ENCODE data around the gene IRF3.

DNA sequence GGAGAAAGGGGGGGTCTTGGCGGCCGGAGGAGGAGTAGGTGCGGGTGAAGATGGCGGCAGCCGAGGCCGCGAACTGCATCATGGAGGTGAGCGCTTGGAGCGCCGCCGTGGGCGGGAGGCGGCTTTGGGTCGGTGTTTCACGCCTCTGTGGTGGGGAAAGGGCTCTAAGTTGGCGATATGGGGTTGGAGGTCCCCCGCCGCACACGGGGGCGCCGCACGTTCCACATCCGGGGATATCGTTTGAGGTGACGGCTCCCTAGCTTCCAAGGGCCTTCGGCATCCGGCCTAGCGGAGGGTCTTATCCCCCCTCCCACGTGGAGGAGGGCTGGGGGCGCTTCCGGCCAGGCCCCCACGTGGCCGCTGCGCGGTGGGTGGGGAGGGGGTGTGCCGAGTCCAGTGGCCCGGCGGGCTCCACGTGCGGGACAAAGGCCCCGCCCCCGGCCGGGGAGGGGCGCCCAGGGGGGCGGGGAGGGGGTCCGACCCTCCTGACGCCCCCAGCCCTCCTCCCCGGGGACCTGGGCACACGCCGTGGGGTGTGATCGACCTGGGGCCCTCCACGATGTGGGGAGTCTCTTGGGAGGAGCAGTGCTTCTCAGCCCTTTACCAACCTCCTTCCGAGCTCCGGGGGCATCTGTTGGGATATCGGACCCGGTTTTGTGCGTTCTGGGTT is 11.7 kb upstream of the IRF3 start, which contains the start of gene PRMT1:
- TF ChIP-seq, protein P1, sequence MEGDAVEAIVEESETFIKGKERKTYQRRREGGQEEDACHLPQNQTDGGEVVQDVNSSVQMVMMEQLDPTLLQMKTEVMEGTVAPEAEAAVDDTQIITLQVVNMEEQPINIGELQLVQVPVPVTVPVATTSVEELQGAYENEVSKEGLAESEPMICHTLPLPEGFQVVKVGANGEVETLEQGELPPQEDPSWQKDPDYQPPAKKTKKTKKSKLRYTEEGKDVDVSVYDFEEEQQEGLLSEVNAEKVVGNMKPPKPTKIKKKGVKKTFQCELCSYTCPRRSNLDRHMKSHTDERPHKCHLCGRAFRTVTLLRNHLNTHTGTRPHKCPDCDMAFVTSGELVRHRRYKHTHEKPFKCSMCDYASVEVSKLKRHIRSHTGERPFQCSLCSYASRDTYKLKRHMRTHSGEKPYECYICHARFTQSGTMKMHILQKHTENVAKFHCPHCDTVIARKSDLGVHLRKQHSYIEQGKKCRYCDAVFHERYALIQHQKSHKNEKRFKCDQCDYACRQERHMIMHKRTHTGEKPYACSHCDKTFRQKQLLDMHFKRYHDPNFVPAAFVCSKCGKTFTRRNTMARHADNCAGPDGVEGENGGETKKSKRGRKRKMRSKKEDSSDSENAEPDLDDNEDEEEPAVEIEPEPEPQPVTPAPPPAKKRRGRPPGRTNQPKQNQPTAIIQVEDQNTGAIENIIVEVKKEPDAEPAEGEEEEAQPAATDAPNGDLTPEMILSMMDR (IDR thresholded peaks at IDR 0.05), result no peak
- peak; percentile 83 to 91 for TF ChIP-seq POLR2A (IDR thresholded peaks at IDR 0.05)
